Esophagus mucosa (tissue), 1 donor: ENCODE measurements around the gene INPP4B. TPM values are rescaled to one million over a fixed set of nuclear protein-coding genes. Genes with fewer than 3 reads are reported as not detected.

Source experiments
- ATAC-seq: fragments of 200-7000 bp; cut with Tn5 transposase; one replicate; pipeline ENCODE4 v1.9.1; 2020
- total RNA-seq: library from RNA; stranded (reverse); gene quantifications from one replicate; pipeline ENCODE4 v1.2.4, GENCODE V29; 2023
- donor health status: DM: yes; HTN: yes; CAD: no.

The INPP4B gene
- total RNA-seq, 1 donor from 2014 or later, result 9.7 TPM

DNA sequence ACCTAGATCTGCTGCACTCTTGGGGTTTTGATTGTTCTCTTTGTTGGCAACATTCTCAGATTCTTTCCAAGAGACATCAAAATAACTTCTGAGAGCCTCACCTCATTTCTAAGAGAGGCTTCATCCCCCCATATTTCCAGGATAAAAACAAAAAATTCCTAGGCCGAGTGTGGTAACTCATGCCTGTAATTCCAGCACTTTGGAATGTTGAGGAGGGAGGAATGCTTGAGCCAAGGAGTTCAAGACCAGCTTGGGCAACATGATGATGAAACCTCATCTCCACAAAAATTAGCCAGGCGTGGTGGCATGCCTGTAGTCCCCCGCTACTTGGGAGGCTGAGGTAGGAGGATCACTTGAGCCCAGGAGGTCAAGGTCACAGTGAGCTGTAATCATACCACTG, 477.0 kb downstream of the INPP4B start:
- no peak for ATAC-seq

- ATAC-seq, result no peak
Observed at GRCh38 chr4:142367418-142368180, 478.5 kb downstream of the INPP4B start.

DNA sequence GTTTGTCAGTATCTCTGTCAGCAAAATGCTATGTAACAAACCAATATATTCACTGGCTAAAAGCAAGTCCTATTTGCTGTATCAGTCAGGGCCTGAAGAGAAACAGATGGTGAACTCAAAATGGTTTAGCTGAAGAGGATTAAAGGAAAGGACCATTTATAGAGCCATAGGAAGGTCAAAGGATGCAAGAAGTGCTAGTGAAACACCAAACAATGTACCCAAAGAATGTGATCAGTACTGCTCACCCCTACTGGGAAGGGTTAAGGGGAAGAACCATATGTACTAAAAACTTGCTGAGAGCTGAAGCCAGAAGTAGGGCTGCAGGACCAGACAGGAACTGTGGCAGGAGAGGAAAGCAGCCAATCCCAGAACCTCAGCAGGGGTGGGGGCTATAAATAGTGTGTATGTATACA, 479.3 kb downstream of the INPP4B start:
- ATAC-seq, result no peak

- ATAC-seq, result no peak
Observed at GRCh38 chr4:142365391-142365790, 480.7 kb downstream of the INPP4B start.

DNA sequence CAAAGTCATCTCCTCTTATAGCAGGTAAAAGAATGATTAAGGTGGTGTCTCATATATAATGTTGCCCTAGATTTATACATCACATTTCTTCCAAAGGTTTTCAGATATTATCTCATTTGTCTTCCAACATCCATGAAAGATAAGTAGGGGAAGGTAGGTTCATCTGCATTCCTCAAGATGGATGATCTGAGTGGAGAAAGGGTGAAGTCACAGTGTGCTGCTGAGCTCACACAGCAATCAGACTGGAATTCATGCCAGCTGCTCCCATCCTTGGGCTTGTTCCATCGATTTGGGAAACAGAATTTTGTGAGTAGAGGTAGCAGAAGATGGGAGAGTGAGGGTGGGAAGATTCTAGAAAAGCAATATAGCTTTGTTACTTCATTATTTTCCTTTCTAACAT, 482.4 kb downstream of the INPP4B start:
- no peak for ATAC-seq

- no peak for ATAC-seq
Observed at GRCh38 chr4:142361981-142362380, 484.1 kb downstream of the INPP4B start.

GRCh38 chr4:142360657-142361056, 485.4 kb downstream of the INPP4B start:
- ATAC-seq, result no peak

GRCh38 chr4:142358656-142359055, 487.4 kb downstream of the INPP4B start:
- no peak for ATAC-seq

DNA sequence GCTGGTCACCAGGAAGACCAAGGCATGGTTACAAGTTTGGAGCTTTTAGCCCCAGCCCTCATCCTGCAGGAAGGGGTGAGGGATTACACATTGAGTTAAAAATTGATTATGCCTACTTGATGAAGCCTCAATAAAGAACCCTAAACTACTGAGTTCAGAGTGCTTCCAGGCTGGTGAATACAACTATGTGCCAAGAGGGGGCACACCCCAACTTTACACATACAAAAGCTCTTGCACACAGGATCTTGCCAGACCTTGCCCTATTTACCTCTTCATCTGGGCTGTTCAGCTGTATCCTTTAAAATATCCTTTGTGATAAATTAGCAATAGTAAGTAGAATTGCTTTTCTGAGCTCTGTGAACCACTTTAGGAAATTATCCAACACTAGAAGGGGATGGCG, 489.3 kb downstream of the INPP4B start:
- ATAC-seq, result no peak

- ATAC-seq, result no peak
Observed at GRCh38 chr4:142356118-142356759, 489.9 kb downstream of the INPP4B start.

DNA sequence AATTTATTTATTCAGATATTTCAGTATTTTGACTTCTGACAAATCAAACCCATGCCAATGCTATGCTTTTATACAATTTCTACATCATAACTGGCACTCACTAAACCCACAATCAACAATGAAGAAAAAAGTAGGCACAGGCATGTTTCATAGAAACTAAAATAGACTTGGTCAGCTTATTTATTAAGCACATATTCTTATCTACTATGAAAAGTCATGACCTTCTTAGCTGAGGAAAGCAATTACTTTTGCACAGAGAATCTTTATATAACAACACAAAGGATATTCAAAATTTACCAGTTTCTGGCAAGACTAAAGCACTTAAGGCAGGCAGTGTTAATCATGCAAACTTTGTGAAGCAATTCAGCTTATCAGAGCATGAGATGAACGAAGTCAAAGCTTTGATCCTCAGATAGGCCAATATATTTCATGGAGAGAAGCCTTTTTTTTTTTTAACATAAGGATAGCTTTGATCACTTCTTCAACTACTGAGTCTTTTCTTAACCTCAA, 490.6 kb downstream of the INPP4B start:
- ATAC-seq, result no peak

GRCh38 chr4:142354794-142355420, 491.2 kb downstream of the INPP4B start:
- no peak for ATAC-seq

DNA sequence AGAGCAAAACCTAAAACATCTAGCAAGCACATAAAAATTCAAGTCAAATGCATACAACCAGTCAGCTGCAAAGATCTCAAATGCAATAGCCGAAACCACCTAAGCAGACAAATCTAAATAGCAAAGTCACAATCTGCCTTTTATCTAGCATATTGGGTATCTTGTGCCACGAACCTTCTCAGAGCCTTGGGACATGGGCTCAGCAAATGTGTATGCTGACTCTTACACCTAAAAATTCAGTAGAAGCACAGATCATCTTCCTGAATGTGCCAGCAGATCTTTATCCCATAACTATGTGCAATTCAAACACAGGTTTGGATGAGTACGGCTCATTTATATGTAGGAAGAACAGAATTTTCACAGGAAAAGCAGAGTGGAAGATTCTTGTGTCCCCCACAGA, 492.1 kb downstream of the INPP4B start:
- no peak for ATAC-seq

GRCh38 chr4:142353149-142353738, 492.9 kb downstream of the INPP4B start:
- ATAC-seq, result no peak

DNA sequence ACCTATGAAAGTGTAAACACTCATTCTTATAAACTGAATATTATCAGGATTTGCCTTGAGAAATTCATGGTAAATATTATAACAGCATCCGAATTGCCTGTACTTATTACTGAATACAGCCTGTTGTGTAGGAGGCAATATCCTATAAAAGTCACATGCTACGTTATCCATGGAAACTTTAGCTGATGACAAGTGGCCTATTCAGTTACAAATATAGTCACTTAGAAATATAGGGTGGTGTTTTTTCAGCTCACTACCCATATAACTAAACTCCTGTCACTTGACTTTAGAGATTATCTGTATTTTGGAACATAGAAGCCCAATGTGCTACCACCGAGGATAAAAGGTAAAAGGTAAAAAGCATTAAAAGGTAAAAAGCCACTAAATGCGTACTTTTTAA, 493.4 kb downstream of the INPP4B start:
- ATAC-seq, result no peak

DNA sequence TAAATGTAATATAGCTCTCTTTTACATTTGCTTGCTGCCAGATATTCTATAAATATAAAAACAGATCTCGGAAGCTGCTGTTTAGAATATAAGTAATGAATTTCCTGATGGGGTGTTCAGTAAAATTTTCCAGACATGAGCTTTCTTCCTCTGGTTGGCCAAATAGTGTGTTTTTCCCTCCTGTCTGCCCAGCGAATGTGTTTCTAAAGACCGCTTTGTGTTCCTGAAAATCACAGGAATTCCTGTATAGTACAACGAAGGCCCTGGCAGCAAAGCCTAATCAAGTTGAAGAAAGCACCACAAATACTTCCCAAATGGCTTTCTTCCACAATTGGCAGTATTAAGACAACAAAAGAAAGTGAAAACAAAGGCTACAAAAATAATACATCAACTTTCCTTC, 494.1 kb downstream of the INPP4B start:
- no peak for ATAC-seq

GRCh38 chr4:142350871-142351270, 495.2 kb downstream of the INPP4B start:
- ATAC-seq, result no peak

GRCh38 chr4:142348613-142349021, 497.5 kb downstream of the INPP4B start:
- ATAC-seq, result no peak

GRCh38 chr4:142347241-142347640, 498.9 kb downstream of the INPP4B start:
- ATAC-seq, result no peak

DNA sequence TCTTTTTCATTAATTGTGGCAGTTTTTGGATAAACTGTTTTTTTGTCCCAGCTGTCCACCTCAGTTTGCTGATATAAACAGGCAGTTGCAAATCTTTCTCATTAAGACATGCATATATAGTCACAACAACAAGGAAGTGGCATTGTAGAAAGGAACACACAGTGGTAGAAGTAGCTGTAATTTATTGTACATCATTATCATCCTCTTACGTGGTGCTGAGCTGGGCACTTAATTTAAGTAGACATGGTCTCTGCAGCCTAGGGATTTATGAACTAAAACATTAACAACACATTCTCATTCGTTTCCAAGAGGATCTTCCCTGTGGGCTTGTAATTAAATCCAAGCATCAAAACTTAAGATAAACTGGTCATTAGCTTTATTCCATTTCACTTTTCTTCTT, 500.2 kb downstream of the INPP4B start:
- ATAC-seq, result no peak

DNA sequence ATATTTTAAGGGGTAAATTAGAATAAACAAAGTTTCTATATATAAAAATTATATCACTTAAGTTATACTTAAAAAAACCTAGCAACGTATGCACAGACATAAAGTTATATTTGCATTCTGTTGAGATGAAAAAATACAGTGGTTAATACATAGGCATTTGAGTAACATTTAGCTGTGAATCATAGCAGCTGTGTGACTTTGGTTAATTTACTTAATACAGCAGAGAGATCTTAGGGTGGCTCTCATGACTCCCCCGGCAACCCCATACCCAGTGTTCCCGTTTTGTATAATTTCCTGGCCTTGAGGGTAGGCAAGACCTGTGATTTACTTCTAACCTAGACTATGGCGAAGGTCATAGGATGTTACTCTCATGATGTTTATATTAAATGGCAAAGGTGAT, 504.8 kb downstream of the INPP4B start:
- no peak for ATAC-seq

DNA sequence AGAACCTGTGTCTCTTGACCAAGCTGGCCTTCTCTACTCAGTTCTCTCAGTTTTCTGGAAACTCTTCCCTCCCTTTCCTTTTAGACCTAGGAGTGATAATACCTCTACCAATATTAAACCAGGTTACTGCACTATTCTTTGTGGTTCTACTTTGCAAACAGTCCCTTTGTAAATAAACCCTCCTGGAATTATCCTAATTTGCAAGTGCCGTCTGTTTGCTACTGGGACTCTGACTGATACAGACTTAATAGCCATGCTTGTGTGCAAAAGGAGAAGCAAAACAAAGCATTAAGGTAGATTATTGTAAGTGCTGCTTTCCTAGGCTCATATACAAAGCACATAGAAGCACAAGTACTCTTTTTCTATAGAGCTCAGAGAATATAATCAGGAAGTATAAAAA, 507.0 kb downstream of the INPP4B start:
- ATAC-seq, result no peak

DNA sequence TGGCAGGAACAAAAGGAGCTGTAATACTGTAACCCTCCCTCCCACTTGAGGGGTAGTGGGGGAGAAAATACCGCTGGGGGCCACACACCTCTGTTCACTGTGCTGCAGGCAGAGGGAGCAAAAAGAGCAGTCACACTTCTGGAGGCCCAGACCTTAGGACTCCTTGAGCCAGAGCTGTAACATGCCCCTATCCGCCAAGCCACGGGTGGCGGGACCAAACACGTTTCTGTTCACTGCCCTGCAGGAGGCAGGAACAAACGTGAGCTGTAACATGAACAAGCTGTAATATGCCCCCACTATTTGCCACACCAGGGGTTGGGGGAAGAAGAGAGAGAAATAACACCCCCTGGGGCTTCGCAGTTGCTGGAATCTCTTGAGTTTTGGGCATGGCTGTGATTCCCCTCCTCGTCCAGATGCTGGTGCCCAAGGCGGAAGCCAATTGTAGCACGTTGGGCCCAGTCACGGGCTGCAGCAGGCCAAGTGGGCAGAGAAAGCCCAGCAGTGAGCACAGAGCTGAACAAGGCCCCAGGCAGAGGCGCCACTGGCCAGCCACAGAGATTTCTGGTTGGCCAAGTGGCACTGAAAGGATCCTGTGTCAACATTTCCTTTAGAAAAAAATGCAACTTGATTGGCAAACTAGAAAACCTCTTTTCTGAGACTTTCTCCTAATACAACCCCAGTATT, 509.7 kb downstream of the INPP4B start:
- no peak for ATAC-seq
